Measurements from ENCODE around the gene ZNG1B. TPM values are rescaled to one million over a fixed set of nuclear protein-coding genes. Genes with fewer than 3 reads are reported as not detected.
"Not testable (repeated sequence)": the region's sequence is repeated elsewhere in the genome, so short reads cannot be mapped to it uniquely, and the experiment has no call there.

ZNG1B gene
- total RNA-seq (ENCODE audit: unreplicated experiment): 29.1 TPM
- long read RNA-seq, transcript CBWD2-201 (15 exons, 1,812 nt): major isoform, 19 of 27 reads
- long read RNA-seq, partial matches to known transcripts: 2 of 27 reads
- long read RNA-seq, other reads (novel, unspliced or antisense): 2 of 27 reads

DNA sequence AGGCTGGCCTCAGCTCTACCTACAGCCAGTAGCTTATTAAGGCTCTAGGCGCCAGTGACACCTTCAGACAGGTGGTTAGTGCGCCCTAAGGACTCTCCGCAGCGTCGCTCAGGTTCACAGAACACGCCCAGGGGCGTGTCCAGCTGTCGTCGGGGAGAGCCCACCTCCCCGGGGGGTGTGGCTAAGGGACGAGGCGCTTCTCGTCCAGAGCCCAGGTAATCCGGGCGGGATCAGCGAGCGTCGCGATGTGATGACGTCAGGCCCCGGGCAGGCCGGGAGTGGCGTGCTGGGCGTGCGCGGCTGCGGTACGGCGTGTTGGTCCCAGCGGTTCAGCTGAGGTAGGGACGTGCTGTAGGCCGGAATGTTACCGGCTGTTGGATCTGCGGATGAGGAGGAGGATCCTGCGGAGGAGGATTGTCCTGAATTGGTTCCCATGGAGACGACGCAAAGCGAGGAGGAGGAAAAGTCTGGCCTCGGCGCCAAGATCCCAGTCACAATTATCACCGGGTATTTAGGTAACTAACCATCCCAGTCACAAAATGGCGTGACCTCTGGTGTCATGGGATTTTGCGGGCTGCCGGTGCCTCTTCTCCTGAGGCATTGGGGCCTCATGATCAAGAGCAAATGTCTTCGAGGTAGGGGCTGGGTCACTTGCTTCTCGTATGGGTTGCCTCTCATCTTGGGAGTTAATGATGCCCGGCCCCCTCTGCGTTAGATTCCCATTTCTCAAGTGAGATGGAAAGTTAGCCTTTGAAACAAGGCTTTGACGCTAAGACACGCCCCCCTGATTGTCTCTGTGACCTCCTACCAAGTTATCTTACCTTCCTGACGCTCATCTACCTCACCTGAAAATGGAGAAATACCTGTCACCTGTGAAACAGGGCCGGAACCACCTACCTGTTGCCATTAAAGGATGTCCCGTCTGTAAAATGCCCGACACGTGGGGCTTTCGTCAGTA, at the start of gene ZNG1B:
ZNG1B (plus strand) TSS at position 184 of the 958 bp plus-strand sequence; CDS start at position 362, 178 bp downstream.
- DNase-seq: peak; percentile 48
- H3K4me1 Mint-ChIP-seq (ENCODE audit: low read depth, unreplicated experiment); H3K27ac Mint-ChIP-seq (ENCODE audit: unreplicated experiment); H3K9me3 Mint-ChIP-seq (ENCODE audit: unreplicated experiment); H3K36me3 Mint-ChIP-seq (ENCODE audit: unreplicated experiment); H3K27me3 Mint-ChIP-seq (ENCODE audit: unreplicated experiment): not testable (repeated sequence)
- peak within 1 kb of the TSS; percentile 84 for H3K4me3 Mint-ChIP-seq (ENCODE audit: unreplicated experiment)

DNA sequence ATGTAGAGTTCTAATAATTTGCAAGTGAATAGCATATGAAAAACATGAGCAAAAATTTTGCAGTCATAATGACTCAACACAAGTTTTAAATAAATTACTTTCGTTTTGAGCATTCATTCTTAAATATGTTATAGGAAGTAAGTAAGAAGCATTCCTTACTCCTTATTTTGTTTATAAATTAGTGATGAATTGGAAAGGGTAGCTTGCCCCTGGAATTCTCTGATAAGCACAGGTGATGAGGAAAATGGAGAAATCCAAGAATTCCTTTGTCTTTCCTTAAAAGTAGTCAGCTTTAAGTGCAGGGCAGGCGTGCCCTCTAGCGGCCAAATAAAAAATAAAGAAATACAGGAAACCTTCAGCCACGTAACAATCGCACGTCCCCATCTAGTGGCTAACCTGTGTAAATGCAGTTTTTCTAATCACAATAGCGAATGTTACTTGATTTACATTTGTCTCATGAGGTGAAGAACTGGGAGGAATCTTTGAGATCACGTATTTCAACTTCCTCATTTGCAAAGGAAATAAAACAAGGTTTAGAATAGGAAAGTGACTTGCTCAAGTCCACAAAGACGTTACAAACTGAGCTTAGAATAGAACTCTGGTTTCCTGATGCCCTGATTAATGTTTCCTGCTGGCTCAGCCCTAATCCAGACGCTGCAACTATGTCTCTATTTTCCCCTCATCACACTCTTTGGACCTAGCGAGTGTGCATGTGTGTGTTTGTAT, 47.2 kb upstream of the ZNG1B start:
- Mint-ChIP-seq H3K4me1 (ENCODE audit: low read depth, unreplicated experiment) (no peaks in the 10 kb centered on the region), H3K27ac (ENCODE audit: unreplicated experiment) (no peak overlapping the region), H3K4me3 (ENCODE audit: unreplicated experiment) (no peak overlapping the region), H3K9me3 (ENCODE audit: unreplicated experiment) (peaks cover 2% of the 10 kb centered on the region), H3K36me3 (ENCODE audit: unreplicated experiment) (no peaks in the 10 kb centered on the region), H3K27me3 (ENCODE audit: unreplicated experiment) (peaks cover 4% of the 10 kb centered on the region)
- DNase-seq: peak; percentile 51
- TF ChIP-seq, protein P1, sequence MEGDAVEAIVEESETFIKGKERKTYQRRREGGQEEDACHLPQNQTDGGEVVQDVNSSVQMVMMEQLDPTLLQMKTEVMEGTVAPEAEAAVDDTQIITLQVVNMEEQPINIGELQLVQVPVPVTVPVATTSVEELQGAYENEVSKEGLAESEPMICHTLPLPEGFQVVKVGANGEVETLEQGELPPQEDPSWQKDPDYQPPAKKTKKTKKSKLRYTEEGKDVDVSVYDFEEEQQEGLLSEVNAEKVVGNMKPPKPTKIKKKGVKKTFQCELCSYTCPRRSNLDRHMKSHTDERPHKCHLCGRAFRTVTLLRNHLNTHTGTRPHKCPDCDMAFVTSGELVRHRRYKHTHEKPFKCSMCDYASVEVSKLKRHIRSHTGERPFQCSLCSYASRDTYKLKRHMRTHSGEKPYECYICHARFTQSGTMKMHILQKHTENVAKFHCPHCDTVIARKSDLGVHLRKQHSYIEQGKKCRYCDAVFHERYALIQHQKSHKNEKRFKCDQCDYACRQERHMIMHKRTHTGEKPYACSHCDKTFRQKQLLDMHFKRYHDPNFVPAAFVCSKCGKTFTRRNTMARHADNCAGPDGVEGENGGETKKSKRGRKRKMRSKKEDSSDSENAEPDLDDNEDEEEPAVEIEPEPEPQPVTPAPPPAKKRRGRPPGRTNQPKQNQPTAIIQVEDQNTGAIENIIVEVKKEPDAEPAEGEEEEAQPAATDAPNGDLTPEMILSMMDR (IDR thresholded peaks at IDR 0.05; ENCODE audit: partially characterized antibody, unreplicated experiment): peak; percentile 99

DNA sequence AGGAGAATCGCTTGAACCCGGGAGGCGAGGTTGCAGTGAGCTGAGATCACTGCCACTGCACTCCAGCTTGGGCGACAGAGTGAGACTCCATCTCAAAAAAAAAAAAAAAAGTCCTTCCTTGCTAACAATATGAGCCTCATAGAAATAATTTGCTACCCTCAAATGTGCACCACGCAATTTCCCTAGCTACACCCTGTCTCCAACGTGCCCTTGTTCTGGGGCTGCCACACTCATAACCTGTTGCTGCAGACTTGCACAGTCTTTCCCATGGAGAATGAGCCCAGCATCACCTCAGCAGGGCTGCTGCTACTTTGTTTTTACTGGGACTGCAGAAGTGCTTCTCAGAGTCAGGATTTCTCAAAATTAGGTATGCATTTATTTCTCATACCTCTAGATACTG, 46.4 kb upstream of the ZNG1B start:
- Mint-ChIP-seq H3K27me3 (ENCODE audit: unreplicated experiment) (peaks cover 4% of the 10 kb centered on the region), H3K4me3 (ENCODE audit: unreplicated experiment) (no peak overlapping the region), H3K27ac (ENCODE audit: unreplicated experiment) (no peak overlapping the region), H3K9me3 (ENCODE audit: unreplicated experiment) (peaks cover 4% of the 10 kb centered on the region), H3K36me3 (ENCODE audit: unreplicated experiment) (no peaks in the 10 kb centered on the region), H3K4me1 (ENCODE audit: low read depth, unreplicated experiment) (no peaks in the 10 kb centered on the region)
- DNase-seq: no peak
- TF ChIP-seq, protein P1 (IDR thresholded peaks at IDR 0.05; ENCODE audit: partially characterized antibody, unreplicated experiment): no peak

DNA sequence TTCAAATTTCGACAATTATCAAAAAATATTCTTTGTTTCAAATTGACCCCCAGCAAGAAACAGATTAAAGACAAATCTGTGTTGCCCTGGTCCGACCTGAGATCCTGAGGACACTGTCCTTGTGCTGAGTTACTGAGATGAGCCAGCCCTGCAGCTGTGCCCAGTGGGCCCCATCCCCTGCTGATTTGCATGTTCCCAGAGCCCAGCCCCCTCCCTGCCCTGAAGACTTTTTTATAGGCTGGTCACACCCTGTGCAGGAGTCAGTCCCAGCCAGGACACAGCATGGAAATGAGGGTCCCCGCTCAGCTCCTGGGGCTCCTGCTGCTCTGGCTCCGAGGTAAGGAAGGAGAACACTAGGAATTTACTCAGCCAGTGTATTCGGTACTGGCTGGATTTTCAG, 31.4 kb upstream of the ZNG1B start:
- Mint-ChIP-seq H3K9me3 (ENCODE audit: unreplicated experiment) (no peaks in the 10 kb centered on the region), H3K36me3 (ENCODE audit: unreplicated experiment) (no peaks in the 10 kb centered on the region), H3K4me1 (ENCODE audit: low read depth, unreplicated experiment) (no peaks in the 10 kb centered on the region), H3K4me3 (ENCODE audit: unreplicated experiment) (no peak overlapping the region), H3K27ac (ENCODE audit: unreplicated experiment) (no peak overlapping the region), H3K27me3 (ENCODE audit: unreplicated experiment) (no peaks in the 10 kb centered on the region)
- TF ChIP-seq, protein P1 (IDR thresholded peaks at IDR 0.05; ENCODE audit: partially characterized antibody, unreplicated experiment): no peak
- no peak for DNase-seq

DNA sequence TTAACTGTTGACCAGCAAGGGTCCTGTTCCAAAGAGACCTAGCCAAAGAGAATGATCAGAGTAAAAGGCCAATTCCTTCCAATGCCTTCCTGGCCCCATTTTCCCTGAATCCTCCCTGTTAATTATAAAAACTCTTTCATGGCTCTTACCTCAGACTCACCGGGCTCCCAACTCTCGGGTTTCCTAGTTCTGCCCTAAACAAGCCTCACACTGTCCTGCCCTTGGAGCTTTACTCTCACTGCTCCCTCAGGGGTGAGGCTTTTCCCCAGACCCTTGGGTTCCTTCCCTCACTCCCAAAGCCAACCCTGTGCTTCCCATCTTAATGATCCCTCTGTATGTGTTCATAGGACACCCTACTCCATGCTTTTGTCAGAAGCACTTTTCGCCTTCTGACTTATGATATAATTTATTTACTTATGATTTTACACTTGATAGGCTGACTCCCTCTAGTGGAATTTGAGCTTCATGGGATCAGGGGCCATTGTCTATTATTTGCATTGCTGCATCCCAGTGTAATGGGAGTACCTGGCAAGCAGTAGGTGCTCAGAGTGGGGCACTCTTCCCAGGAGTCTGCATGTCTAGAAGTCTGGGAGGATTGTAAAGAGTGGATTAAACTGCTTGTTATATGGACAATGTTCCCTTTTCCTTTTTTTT, 29.9 kb upstream of the ZNG1B start:
- Mint-ChIP-seq H3K4me1 (ENCODE audit: low read depth, unreplicated experiment) (no peaks in the 10 kb centered on the region), H3K27me3 (ENCODE audit: unreplicated experiment) (no peaks in the 10 kb centered on the region), H3K27ac (ENCODE audit: unreplicated experiment) (no peak overlapping the region), H3K4me3 (ENCODE audit: unreplicated experiment) (no peak overlapping the region), H3K9me3 (ENCODE audit: unreplicated experiment) (no peaks in the 10 kb centered on the region), H3K36me3 (ENCODE audit: unreplicated experiment) (no peaks in the 10 kb centered on the region)
- TF ChIP-seq, protein P1 (IDR thresholded peaks at IDR 0.05; ENCODE audit: partially characterized antibody, unreplicated experiment): no peak
- DNase-seq: no peak

DNA sequence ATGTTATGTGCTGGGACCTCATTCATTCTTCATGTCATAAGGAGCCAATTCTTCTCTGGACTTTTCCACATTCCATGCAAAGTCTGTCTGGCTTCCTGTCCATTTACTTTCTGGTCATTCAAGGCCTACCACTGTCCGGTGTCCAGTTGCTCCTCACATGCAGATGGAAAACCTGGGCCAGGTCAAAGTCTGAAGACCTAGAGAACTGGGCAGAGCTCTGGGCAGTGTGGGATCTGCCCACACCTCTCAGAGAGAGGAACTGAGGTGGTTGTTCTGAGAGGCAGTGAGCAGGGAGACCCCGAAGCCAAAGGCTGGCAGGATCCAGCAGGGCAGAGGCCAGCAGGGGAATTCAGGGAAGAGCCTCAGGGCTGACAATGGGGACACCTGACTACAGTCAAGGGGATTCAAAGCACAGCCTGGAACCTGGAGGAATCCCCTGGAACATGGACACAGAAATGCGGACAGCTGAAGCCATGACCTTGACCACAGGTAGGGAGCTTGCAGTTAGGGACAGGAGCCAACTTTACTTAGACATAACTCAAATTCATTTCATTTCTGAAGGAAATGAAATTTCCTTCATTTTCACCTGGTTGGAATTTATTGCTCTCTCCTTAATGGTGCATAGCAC, 25.7 kb upstream of the ZNG1B start:
- H3K36me3 Mint-ChIP-seq (ENCODE audit: unreplicated experiment); H3K27me3 Mint-ChIP-seq (ENCODE audit: unreplicated experiment); H3K4me1 Mint-ChIP-seq (ENCODE audit: low read depth, unreplicated experiment); H3K27ac Mint-ChIP-seq (ENCODE audit: unreplicated experiment); H3K9me3 Mint-ChIP-seq (ENCODE audit: unreplicated experiment); H3K4me3 Mint-ChIP-seq (ENCODE audit: unreplicated experiment); DNase-seq: not testable (repeated sequence)

DNA sequence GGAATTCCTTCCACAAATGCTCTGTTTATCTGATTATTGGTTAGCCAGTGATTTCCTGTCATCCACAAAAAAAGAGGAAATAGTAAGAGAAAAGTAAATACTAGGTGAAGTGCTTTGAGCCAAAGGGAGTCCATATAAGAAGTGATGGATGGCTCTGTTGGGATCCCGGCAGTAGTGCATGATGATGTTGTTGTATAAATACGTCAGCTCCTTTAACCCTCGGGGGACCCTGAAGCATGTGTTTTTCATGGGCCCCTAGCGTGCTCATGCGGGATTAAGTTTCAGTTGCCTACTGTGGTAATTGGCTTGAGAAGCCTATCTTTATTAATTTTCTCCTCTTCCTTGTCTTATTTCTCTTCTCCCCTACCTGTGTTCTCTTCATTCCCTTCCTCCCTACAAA, 24.7 kb upstream of the ZNG1B start:
- not testable (repeated sequence) for DNase-seq; H3K4me3 Mint-ChIP-seq (ENCODE audit: unreplicated experiment); H3K9me3 Mint-ChIP-seq (ENCODE audit: unreplicated experiment); H3K27me3 Mint-ChIP-seq (ENCODE audit: unreplicated experiment); H3K4me1 Mint-ChIP-seq (ENCODE audit: low read depth, unreplicated experiment); H3K36me3 Mint-ChIP-seq (ENCODE audit: unreplicated experiment); H3K27ac Mint-ChIP-seq (ENCODE audit: unreplicated experiment)

All from glutamatergic neuron (in vitro differentiated cells).